Measurements from ENCODE around the gene NR3C1. TPM values are rescaled to one million over a fixed set of nuclear protein-coding genes. Genes with fewer than 3 reads are reported as not detected.

The NR3C1 gene
- total RNA-seq, 1 donor = 55.7 TPM

DNA sequence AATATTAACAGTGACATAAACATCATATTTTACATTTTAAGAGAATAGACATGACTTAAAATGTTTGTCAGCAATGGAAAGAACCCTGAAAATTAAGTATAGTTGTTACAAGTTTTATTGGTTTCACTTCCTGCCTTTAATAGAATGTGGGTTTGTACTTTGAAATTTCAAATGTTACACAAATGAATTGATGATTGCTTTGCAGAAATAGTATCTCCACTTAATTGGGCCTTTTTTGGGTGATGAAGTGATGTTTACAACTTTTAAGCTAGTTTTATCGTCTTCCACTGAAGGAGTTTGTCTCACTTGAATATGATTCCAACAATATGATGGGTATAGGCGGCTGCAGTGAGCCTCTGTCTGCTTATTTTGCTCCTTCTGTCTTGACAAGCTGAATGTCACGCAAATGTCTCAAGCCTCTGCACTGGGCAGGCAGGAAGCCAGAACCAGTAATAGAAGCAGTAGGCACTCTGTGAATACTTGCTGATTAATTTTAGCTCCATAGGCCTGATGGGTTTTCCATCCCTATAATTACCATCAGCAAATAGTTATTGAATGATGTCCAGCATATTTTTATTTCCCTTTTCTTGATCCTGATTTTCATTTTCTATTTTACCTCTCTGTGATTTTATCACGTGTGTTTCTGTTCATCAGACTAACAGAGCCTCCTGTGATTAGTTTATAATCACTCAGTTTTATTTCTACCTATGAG is 10.6 kb upstream of the NR3C1 start:
- no peak for DNase-seq (ENCODE audit: low read depth)
- no peak overlapping the region for H3K4me3 ChIP-seq (ENCODE audit: low read depth, low read length)
- TF ChIP-seq, protein P1, sequence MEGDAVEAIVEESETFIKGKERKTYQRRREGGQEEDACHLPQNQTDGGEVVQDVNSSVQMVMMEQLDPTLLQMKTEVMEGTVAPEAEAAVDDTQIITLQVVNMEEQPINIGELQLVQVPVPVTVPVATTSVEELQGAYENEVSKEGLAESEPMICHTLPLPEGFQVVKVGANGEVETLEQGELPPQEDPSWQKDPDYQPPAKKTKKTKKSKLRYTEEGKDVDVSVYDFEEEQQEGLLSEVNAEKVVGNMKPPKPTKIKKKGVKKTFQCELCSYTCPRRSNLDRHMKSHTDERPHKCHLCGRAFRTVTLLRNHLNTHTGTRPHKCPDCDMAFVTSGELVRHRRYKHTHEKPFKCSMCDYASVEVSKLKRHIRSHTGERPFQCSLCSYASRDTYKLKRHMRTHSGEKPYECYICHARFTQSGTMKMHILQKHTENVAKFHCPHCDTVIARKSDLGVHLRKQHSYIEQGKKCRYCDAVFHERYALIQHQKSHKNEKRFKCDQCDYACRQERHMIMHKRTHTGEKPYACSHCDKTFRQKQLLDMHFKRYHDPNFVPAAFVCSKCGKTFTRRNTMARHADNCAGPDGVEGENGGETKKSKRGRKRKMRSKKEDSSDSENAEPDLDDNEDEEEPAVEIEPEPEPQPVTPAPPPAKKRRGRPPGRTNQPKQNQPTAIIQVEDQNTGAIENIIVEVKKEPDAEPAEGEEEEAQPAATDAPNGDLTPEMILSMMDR (IDR thresholded peaks at IDR 0.05; ENCODE audit: insufficient read depth, low read depth, low read length) = no peak

DNA sequence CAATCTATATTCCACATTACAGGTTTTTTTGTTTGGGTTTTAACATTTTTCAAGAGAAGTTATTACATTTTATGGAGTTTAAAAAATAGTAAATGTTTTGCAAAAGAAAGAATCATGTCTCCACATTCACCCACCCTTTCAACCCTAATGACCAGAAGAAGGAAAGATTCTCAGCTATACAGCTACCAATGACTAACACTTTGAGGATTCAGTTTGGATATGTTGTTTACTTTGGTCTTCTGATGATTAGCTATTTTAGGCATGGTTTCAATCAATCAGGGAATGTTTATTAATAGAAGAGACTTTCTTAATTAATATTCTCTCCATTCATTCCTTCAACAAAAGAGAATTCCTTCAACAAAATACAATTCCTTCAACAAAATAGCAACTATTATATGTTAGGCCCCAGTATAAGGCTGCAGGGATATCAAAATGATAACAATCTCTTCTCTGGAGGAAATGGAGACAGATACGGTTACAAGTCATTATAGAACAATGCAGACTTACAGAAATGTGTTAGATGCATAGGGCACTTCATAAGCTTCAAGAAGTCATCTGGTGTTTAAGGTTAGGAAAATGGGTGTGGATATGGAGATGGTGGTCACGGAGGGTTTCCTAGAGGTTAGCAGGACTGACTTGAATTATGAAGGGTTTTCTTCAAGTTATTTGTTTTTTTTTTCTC is 9.3 kb upstream of the NR3C1 start:
- no peak overlapping the region for H3K4me3 ChIP-seq (ENCODE audit: low read depth, low read length)
- TF ChIP-seq, protein P1 (IDR thresholded peaks at IDR 0.05; ENCODE audit: insufficient read depth, low read depth, low read length) = no peak
- no peak for DNase-seq (ENCODE audit: low read depth)

DNA sequence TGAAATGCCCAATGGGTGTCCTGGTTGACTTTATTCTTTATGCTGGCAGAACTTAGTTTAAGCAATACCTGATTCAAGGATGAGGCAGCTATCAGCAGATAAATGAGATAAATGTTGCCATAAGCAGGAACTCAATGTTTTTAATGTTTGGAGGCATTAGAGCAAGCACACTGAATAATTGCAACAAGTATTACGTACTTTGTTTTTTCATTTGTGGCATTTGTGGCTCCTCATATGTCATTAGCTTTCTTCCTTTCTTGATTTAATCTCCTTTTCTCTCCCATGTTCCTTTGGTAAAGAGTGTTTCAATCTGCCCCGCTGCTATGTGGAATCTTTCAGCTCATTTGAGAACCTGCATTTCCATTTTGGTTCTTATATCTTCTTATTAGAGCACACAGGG is 6.4 kb upstream of the NR3C1 start:
- DNase-seq (ENCODE audit: low read depth) = no peak
- TF ChIP-seq, protein P1 (IDR thresholded peaks at IDR 0.05; ENCODE audit: insufficient read depth, low read depth, low read length) = no peak
- H3K4me3 ChIP-seq (ENCODE audit: low read depth, low read length) = no peak overlapping the region

DNA sequence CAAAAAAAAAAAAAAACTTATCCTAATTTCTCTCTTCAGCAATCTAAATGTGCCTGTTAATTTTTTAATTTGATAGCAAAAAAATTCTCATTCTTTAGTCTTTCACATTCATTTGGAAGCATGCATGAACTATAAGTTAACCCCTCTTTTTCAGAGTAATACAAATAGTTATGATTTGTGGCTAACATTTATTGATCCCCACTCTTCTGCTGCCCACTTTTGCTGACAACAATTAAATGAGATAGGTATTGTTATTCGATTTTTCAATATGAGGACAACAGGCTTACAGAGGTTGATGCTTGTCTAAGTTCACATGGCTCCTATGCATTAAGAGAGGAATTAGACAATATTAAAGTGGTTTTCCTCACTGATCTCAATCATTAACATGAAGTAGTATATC is 2.9 kb upstream of the NR3C1 start:
- TF ChIP-seq, protein P1 (IDR thresholded peaks at IDR 0.05; ENCODE audit: insufficient read depth, low read depth, low read length) = no peak
- DNase-seq (ENCODE audit: low read depth) = no peak
- H3K4me3 ChIP-seq (ENCODE audit: low read depth, low read length) = no peak overlapping the region

DNA sequence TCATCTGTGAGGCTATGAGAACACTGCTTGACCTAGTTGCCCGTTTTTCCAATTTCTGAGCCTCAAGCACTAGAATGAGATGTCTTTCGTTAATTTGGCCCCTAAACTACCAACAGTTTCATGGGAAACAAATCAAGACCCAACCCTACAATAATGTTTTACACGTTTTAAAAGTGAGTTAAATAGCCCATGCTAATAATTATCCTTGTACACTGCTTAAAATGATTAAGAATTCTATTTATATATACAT is 2.3 kb upstream of the NR3C1 start:
- TF ChIP-seq, protein P1 (IDR thresholded peaks at IDR 0.05; ENCODE audit: insufficient read depth, low read depth, low read length) = no peak
- DNase-seq (ENCODE audit: low read depth) = no peak
- H3K4me3 ChIP-seq (ENCODE audit: low read depth, low read length) = peak overlapping the region; percentile 94

DNA sequence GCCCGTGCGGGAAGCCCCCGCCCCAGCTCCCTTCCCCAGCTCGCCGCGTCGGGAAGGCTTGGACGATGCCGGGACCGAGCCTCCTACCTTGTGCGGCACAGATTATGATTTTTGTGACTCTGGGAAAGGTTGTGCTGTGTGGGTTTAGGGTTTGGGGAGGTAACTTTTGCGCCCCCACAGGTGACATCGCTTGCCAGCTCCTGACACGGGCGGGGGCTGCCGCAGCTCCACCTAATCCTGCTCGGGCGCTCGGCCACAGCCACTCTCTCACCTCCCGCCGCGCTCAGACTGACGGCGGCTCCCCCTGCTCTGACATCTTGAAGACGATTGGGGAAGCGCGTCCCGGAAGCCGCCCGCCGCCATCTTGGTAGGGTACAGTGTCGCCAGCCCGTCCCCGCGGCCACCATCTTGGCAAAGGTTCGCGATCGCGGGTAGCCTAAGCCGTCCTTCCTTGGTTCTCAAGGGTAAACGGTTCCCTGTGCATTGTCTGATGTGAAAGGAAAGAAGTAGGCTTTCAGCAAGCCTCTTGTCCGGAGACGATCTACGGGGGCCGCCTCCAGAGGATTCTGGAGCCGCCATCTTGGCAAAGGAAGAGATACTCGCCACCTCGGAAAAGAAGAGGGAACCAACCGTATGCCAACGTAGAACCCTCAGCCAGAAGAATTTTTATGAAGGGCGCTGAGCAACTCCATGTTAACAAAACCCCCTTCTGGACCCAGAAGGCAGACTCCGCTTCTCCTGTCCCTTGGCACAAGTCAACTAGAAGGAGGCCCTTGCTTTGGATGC is 1.8 kb upstream of the NR3C1 start:
- DNase-seq (ENCODE audit: low read depth) = peak; percentile 70
- H3K4me3 ChIP-seq (ENCODE audit: low read depth, low read length) = peak overlapping the region; percentile 94
- TF ChIP-seq, protein P1 (IDR thresholded peaks at IDR 0.05; ENCODE audit: insufficient read depth, low read depth, low read length) = no peak
